KMS-11 (cell line): ENCODE measurements around the gene TRIM66.

Experiments
- H2AFZ ChIP-seq: fragments of 200-600 bp; sonication (generic); 2 replicates; pipeline ENCODE4 v1.6.1; 2016; ENCODE audit warnings: antibody characterized with exemption, mixed run types, low read depth
- H3K27ac ChIP-seq: fragments of 200-600 bp; sonication (generic); 2 replicates; pipeline ENCODE4 v1.6.1; 2016; ENCODE audit warnings: mild to moderate bottlenecking, mixed run types
- H3K27me3 ChIP-seq: fragments of 200-600 bp; sonication (generic); 2 replicates; pipeline ENCODE4 v1.6.1; 2017; ENCODE audit warnings: mild to moderate bottlenecking, low read depth, mixed run types, moderate library complexity; ENCODE audit not compliant: insufficient read depth
- H3K36me3 ChIP-seq: fragments of 200-600 bp; sonication (generic); 2 replicates; pipeline ENCODE4 v1.6.1; 2017; ENCODE audit warnings: mild to moderate bottlenecking, mixed run types; ENCODE audit not compliant: insufficient read depth
- H3K4me1 ChIP-seq: fragments of 200-600 bp; sonication (generic); 2 replicates; pipeline ENCODE4 v1.6.1; 2016; ENCODE audit warnings: mild to moderate bottlenecking, low read depth, mixed run types; ENCODE audit not compliant: poor library complexity, severe bottlenecking
- H3K4me2 ChIP-seq: fragments of 200-600 bp; sonication (generic); 2 replicates; pipeline ENCODE4 v1.7.0; 2016; ENCODE audit warnings: mild to moderate bottlenecking, mixed run types
- H3K4me3 ChIP-seq: fragments of 200-600 bp; sonication (generic); IDR thresholded peaks from 2 replicates; pipeline ENCODE4 v1.6.1; 2017; ENCODE audit warnings: low read depth, low read length, mixed read lengths; ENCODE audit not compliant: insufficient read depth
- H3K79me2 ChIP-seq: fragments of 200-600 bp; sonication (generic); 2 replicates; pipeline ENCODE4 v1.6.1; 2016; ENCODE audit warnings: low read depth, mixed run types; ENCODE audit not compliant: insufficient read depth
- H3K9ac ChIP-seq: fragments of 200-600 bp; sonication (generic); 2 replicates; pipeline ENCODE4 v1.6.1; 2016; ENCODE audit warnings: mild to moderate bottlenecking, mixed run types
- H4K20me1 ChIP-seq: fragments of 200-600 bp; sonication (generic); 2 replicates; pipeline ENCODE4 v1.6.1; 2016; ENCODE audit warnings: mild to moderate bottlenecking, mixed run types; ENCODE audit not compliant: insufficient read depth
- CTCF ChIP-seq: fragments of 200-600 bp; sonication (generic); conservative IDR thresholded peaks from 2 replicates; pipeline ENCODE4 v1.6.1; 2017; ENCODE audit warnings: low read depth, mild to moderate bottlenecking, antibody characterized with exemption, low read length, moderate library complexity, mixed read lengths

TRIM66 gene

GRCh38 chr11:8586805-8587204 lies 95.7 kb downstream of the TRIM66 start:
- Histone ChIP-seq H3K36me3 (no peaks in the 10 kb centered on the region), H2AFZ (no peak overlapping the region), H3K4me2 (no peak overlapping the region), H3K4me3 (no peak overlapping the region), H3K79me2 (no peaks in the 10 kb centered on the region; the same call in 1 of the 2 replicates), H3K27me3 (no peaks in the 10 kb centered on the region), H3K9ac (no peak overlapping the region), H3K27ac (no peak overlapping the region), H3K4me1 (peaks cover 16% of the 10 kb centered on the region), H4K20me1 (no peaks in the 10 kb centered on the region)
- TF ChIP-seq CTCF: no peak

GRCh38 chr11:8586184-8586583 lies 96.3 kb downstream of the TRIM66 start:
- Histone ChIP-seq H3K4me3 (no peak overlapping the region), H4K20me1 (no peaks in the 10 kb centered on the region), H2AFZ (no peak overlapping the region), H3K27ac (no peak overlapping the region), H3K4me2 (no peak overlapping the region), H3K9ac (no peak overlapping the region), H3K79me2 (peaks cover 3% of the 10 kb centered on the region; the same call in 1 of the 2 replicates), H3K36me3 (no peaks in the 10 kb centered on the region), H3K4me1 (peaks cover 16% of the 10 kb centered on the region), H3K27me3 (no peaks in the 10 kb centered on the region)
- TF ChIP-seq CTCF: no peak

GRCh38 chr11:8584511-8584910 lies 98.0 kb downstream of the TRIM66 start:
- no peak for TF ChIP-seq CTCF
- H3K27ac ChIP-seq: no peak overlapping the region; the same call in 1 of the 2 replicates
- H3K27me3 ChIP-seq: no peaks in the 10 kb centered on the region
- no peak overlapping the region for H3K9ac ChIP-seq
- no peak overlapping the region for H3K4me3 ChIP-seq
- peaks cover 5% of the 10 kb centered on the region; the same call in 1 of the 2 replicates for H3K79me2 ChIP-seq
- peaks cover 16% of the 10 kb centered on the region for H3K4me1 ChIP-seq
- no peak overlapping the region for H2AFZ ChIP-seq
- no peak overlapping the region; the same call in 1 of the 2 replicates for H3K4me2 ChIP-seq
- no peaks in the 10 kb centered on the region for H4K20me1 ChIP-seq
- H3K36me3 ChIP-seq: no peaks in the 10 kb centered on the region

- Histone ChIP-seq H3K4me3 (no peak overlapping the region), H3K27ac (no peak overlapping the region; the same call in 1 of the 2 replicates), H4K20me1 (no peaks in the 10 kb centered on the region), H3K27me3 (no peaks in the 10 kb centered on the region), H2AFZ (no peak overlapping the region), H3K4me2 (no peak overlapping the region; the same call in 1 of the 2 replicates), H3K79me2 (peaks cover 5% of the 10 kb centered on the region; the same call in 1 of the 2 replicates), H3K9ac (no peak overlapping the region), H3K36me3 (no peaks in the 10 kb centered on the region), H3K4me1 (peaks cover 16% of the 10 kb centered on the region)
- TF ChIP-seq CTCF: no peak
Observed at GRCh38 chr11:8584082-8584481, 98.4 kb downstream of the TRIM66 start.
